Keratinocyte (primary cell): ENCODE measurements around the gene BICD1.

Experiments used
- CTCF ChIP-seq, 3 experiments: IDR thresholded peaks in 1 of 3; conservative IDR thresholded peaks in 1 of 3; optimal IDR thresholded peaks in 1 of 3; 2 replicates in 2 of 3; 3 replicates in 1 of 3; pipeline versions ENCODE3 to v1.5.1; 2011; ENCODE audit warnings: low read length in 3 of 3, mild to moderate bottlenecking in 3 of 3, moderate library complexity in 2 of 3, control low read depth in 1 of 3, inconsistent platforms in 1 of 3; ENCODE audit not compliant: insufficient read depth in 2 of 3; ENCODE audit errors: extremely low read depth in 1 of 3
- EZH2 ChIP-seq: IDR thresholded peaks from one replicate; pipeline ENCODE4 v1.6.1; 2012; ENCODE audit warnings: inconsistent platforms, mild to moderate bottlenecking, low read length, moderate library complexity

- TF ChIP-seq CTCF (optimal IDR thresholded peaks at IDR 0.05 in 1 of 3, IDR thresholded peaks at IDR 0.05 in 1 of 3, conservative IDR thresholded peaks at IDR 0.05 in 1 of 3; ENCODE audit: extremely low read depth in 1 of 3, insufficient read depth in 2 of 3, low read length in 3 of 3): no peak
- TF ChIP-seq EZH2: no peak
These were observed 63.9 kb downstream of the BICD1 start for GRCh38 chr12:32170437-32170998.
